GM18909 (cell line): Measurements from ENCODE around the gene CAND2.

ENCODE experiments used
- ATAC-seq: cut with Tn5 transposase; IDR thresholded peaks from one replicate; pipeline ENCODE4 v1.9.1; 2021; ENCODE audit warnings: mild to moderate bottlenecking; ENCODE audit not compliant: unreplicated experiment, poor library complexity

Gene CAND2

DNA sequence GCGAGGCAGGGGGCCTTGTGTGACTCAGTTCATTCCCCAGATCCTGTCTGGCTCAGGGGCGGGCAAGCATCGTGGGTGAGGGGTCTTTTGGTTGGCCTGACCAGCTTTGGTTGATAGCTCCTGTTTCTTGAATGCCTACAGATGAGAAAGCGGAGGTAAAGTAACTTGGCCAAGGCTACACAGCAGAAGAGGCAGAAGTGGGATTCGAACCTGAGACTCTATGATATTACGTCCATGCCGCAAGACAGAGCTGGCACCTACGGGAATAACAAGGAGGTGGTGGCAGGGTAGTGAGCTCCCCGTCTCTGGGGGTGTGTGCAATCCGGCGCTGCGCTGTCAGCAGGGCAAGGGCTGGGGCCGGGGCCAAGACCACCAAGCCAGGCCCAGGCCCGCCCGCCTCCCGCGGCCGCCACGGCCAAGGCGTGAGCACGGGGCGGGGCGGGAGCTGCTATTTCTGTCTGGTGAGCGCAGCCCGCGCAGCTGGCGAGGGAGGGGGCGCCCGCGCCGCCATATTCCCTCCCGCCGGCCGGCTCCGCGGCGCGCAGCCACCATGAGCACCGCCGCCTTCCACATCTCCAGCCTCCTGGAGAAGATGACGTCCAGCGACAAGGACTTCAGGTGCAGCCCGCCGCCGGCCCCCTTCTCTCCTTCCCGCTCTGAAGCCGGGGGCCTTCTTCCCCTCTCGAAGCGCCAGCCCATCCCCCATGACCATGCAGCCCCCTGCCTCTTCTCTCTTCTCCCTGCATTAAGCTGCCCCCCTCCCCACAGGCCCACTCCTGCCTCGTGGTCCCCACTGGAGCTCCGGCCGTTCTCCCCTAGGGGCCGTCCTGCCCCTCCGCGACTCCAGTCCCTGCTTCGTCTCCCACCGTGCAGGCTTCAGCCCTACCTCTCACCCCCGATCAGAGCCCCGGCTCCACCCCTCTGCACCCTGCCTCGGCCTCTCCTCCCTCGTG lies at the start of gene CAND2:
TSS of gene CAND2 (plus strand) at position 510 of the 953 bp plus-strand sequence. CDS start at position 551, 41 bp downstream.
- ATAC-seq: no peak

GRCh38 chr3:12748477-12748876 lies 48.0 kb upstream of the CAND2 start:
- ATAC-seq: no peak

DNA sequence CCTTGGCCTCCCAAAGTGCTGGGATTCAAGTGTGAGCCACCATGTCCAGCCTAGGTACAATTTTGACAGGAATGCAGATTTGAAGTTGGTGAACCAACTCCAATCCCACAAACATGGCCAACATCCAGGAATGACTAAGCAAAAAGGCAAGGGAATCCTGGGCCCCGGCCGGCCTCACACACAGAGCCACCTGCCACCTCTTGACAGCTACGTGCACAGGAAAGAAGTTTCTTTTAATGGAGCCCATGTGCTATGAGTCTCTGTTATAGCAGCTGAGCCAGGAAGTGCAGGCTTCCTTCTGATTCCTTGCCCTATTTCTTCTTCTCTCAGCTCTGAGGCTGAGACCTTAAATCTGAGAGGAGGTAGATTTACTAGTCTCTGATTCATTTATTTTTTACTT lies 46.3 kb upstream of the CAND2 start:
- ATAC-seq: no peak

DNA sequence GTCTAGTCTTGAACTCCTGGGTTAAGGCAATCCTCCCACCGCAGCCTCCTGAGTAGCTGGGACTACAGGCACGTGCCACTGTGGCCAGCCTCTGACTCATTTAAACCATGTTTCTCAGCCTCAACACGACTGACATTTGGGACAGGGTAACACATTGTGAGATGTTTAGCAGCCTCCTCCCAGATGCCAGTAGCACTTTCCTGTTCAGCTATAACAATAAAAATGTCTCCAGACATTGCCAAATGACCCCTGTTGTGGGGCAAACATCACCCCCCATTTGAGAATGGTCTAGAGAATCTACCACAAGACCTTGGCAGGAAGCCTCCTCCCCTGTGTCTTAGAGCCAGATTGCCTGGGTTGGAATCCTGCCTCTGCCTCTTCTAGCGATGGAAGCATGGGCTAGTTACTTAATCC lies 45.8 kb upstream of the CAND2 start:
- no peak for ATAC-seq

- no peak for ATAC-seq
These were observed 44.9 kb upstream of the CAND2 start for GRCh38 chr3:12751571-12751970.

DNA sequence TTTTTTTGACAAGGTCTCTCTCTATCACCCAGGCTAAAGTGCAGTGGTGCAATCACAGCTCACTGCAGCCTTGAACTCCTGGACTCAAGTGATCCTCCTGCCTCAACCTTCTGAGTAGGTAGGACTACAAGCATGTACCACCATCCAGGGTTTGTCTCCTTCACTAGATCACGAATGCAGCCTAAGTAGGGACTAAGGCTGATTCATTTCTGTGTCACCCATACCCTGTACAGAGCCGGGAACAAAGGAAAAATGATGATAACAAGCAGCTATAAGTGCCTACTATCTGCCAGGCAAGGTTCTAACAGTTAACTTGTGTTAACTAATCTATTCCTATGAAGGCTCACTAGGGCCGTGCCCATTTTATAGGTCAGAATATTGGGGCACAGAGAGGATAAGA lies 44.4 kb upstream of the CAND2 start:
- no peak for ATAC-seq

DNA sequence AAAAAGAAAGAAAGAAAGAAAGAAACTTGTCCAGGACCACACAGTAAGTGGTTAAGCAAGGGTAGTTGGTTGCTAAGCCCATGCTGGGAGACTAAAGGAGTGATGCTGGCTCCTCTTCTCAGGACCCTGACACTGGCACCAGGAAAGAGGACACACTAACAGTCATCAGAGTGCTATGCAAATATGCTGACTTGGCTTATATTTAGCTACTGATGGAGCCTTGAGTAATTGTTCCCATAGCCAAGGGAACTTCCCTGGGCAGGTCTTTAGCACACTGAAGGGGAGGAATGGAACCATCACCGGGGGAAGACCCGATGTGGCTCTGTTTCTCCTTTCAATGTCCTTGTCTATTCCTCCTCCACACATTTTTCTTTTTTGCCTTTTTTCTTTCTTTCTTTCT lies 43.7 kb upstream of the CAND2 start:
- no peak for ATAC-seq

- no peak for ATAC-seq
These were observed 43.0 kb upstream of the CAND2 start for GRCh38 chr3:12753275-12754028.

DNA sequence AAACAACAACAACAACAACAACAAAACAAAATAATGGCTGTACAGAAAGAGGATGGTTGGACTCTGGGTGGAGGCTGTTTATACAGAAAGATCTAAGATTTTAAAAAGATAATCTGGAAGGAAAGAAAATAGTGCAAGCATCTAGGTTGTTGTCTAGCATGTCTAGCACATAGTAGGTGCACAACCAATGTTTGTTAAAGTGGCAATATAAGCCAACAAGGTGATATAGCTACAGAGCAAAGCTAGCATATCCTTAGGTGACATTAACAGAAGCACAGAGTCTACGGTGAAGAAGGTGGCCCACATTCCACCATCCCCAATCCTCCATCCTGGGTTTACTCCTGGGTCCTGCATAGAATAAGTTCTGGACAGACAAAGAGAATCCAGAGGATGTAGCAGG lies 42.2 kb upstream of the CAND2 start:
- ATAC-seq: no peak

- no peak for ATAC-seq
These were observed 40.7 kb upstream of the CAND2 start for GRCh38 chr3:12755754-12756153.

GRCh38 chr3:12756175-12756574 lies 40.3 kb upstream of the CAND2 start:
- ATAC-seq: no peak

DNA sequence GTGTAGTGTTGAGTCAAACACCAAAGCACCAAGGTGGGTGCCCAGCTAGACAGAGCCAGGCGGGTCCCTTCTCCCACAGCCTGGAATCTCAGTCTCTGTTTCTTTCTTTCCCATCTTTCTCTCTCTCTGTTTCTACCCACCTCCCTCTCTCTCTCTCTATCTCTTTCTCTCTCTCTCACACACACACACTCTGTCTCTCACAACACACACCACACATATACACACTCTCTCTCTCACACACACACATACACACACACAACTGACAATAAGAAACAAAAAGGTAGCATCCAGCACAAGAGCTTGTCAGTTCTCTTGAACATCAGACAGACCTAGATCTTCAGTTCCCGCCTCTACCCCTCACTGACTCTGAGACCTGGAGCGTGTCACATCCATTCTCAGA lies 39.8 kb upstream of the CAND2 start:
- no peak for ATAC-seq

DNA sequence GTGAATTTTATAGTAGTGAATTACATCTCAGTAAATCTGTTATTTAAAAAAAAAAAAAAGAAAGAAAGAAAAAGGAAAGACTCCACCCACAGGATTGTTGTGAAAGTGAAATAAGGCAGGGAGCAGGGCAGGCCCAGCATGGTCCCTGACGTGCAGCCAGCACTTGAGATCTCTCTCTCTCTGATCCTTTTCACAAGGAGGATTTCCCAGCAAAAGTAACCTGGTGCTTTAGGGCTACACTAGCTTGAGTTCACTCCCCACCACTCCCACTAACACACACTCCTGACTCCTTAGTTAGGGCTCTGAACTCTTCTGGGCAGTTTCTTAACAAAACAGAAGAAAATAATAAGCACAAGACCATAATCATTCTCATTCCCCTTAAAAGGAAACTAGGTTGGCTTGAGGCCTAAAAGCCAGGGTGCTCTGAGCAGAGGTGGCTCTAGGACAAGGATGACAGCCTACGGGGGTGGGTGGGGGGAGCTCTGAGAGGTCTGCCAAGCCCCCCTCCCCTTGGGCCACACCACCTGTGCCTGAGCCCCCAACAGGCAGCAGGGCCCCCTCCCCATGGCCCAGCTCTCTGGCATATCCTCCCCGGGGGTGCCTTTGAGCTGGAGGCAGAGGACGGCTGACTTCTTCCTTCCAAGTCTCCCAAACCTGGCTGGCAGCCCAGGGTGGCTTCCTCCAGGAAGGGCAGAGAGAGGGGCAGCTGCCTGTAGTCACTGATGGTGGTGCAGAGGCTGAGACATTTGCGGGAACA lies 38.3 kb upstream of the CAND2 start:
- ATAC-seq: no peak

GRCh38 chr3:12759097-12759679 lies 37.3 kb upstream of the CAND2 start, which contains the start of gene TMEM40:
TMEM40 (minus strand) TSS chr3:12759259; CDS start chr3:12749832, 9,427 bp downstream.
- no peak for ATAC-seq

DNA sequence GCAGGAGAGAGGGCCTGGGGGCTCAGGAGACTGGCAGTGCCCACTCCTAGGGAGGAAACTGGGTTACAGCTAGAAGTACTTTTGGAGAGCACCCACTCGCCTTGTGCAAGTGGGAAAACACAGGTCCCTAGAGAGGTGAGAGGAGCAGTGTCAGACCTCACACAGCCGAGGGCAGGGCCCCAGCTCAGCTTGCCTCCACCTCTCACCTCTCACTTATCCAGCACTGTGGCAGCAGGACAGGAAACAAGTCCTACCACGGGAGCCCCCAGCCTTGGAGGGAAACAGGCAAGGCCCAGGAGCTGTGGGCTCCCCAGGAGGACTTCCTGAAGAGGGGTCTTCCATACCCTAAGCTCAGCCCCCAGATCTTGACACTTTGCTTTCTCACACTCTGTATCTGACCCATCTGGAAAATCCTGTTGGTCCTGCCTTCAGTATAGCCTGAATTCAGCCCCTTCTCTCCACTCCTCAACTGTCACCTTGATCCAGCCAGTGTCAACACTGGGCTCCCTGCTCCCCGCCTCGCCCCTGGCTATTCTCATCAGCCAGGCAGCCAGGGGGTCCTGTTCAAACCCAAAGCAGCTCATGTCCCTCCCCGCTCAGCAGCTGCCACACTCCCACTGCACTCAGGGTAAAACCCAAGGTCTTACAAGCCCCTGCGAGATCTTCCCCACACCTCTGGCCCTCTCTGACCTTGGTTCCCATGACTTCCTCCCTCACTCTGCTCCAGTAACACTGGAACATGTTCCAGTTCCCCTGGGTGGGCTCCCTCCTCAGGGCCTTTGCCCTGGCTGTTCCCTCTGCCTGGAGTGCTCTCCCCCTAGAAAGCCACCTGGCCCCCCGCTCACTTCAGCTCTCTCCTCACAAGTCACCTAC lies 36.6 kb upstream of the CAND2 start:
- ATAC-seq: no peak

- ATAC-seq: no peak
These were observed 32.2 kb upstream of the CAND2 start for GRCh38 chr3:12764171-12764776.

GRCh38 chr3:12766541-12766940 lies 29.9 kb upstream of the CAND2 start:
- ATAC-seq: no peak

DNA sequence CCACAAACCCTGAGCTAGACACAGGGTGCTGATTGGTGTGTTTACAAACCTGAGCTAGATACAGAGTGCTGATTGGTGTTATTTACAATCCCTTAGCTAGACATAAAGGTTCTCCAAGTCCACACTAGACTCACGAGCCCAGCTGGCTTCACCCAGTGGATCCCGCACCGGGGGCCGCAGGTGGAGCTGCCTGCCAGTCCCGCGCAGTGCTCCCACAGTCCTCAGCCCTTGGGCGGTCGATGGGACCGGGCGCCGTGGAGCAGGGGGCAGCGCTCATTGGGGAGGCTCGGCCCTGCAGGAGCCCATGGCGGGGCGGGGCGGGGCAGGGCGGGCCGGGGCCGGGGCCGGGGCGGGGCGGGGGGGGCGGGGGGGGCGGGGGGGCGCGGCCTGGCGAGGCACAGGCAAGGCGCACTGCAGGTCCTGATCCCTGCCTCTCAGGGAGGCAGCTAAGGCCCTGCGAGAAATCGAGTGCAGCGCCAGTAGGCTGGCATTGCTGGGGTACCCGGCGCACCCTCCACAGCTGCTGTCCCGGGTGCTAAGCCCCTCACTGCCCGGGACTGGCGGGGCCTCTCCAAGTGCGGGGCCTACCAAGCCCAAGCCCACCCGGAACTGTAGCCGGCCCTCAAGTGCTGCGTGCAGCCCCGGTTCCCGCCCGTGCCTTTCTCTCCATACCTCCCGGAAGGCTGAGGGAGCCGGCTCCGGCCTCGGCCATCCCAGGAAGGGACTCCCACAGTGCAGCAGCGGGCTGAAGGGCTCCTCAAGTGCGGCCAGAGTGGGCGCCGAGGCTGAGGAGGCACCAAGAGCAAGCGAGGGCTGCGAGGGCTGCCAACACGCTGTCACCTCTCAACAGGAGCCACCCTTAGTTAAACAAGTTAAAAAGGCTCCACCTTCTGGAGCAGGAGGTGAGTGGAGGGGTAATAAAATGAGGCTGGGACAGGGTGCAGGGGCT lies 27.6 kb upstream of the CAND2 start:
- ATAC-seq: no peak
